Breast epithelium (tissue), 3 donors: Measurements from ENCODE around the gene TMEM238.

Experiments
- CTCF ChIP-seq, 3 donors: fragments of 450-650 bp; IDR thresholded peaks; one replicate each; pipeline ENCODE4 v1.5.1; 2016 to 2017; ENCODE audit warnings: antibody characterized with exemption in 3 of 3, mild to moderate bottlenecking in 3 of 3, moderate library complexity in 3 of 3
- POLR2A ChIP-seq: fragments of 450-650 bp; IDR thresholded peaks from one replicate; pipeline ENCODE4 v1.6.1; 2016; ENCODE audit warnings: antibody characterized with exemption, mild to moderate bottlenecking, moderate library complexity

GRCh38 chr19:55426042-55426441 lies 42.0 kb upstream of the TMEM238 start:
- TF ChIP-seq CTCF (IDR thresholded peaks at IDR 0.05) = no peak
- TF ChIP-seq POLR2A = no peak
